ENCODE data around the gene ERP27. TPM values are rescaled to one million over a fixed set of nuclear protein-coding genes. Genes with fewer than 3 reads are reported as not detected.
A peak's percentile ranks its signal among the peaks of the same experiment; 100 is the strongest.

The ERP27 gene
- total RNA-seq, 1 donor from 2014 or later = 0.11 TPM

DNA sequence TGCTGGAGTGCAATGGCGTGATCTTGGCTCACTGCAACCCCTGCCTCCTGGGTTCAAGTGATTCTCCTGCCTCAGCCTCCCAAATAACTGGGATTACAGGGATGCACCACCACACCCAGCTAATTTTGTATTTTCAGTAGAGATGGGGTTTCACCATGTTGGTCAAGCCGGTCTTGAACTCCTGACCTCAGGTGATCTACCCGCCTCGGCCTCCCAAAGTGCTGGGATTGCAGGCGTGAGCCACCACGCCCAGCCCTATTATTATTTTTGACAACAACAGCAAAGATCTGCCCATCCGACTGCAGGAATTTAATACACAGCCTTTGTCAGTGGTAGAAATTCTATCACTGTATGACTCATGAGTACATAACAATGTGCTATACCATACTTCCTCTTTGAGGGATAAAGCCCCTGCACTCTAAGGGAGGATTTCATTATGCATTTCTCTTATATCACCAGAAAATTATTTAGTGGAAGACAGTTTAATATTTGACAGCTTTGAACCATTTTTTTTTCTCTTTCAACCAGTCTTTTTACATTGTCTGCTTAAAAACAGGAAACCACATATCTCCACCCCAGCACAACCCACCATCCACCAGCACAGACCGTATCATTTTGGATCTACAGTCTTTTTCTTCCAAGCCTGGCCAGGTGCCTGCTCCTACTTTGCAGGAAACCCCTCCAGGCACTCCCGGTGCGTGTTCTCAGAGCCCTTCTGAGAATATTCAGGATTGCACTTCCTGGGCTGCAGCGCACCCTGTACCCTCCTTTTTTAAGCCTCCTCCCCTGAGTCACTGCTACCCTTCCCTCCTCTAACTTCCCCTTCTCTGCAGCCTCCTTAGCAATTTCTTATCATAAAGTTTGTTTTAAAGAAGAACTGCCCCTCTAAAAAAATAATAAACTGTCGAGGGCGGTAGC, 22.5 kb upstream of the ERP27 start:
- intact Hi-C loops (cut with DNase I) = no loop called here
- DNase-seq (ENCODE audit: low spot score) = peak; percentile 80

DNA sequence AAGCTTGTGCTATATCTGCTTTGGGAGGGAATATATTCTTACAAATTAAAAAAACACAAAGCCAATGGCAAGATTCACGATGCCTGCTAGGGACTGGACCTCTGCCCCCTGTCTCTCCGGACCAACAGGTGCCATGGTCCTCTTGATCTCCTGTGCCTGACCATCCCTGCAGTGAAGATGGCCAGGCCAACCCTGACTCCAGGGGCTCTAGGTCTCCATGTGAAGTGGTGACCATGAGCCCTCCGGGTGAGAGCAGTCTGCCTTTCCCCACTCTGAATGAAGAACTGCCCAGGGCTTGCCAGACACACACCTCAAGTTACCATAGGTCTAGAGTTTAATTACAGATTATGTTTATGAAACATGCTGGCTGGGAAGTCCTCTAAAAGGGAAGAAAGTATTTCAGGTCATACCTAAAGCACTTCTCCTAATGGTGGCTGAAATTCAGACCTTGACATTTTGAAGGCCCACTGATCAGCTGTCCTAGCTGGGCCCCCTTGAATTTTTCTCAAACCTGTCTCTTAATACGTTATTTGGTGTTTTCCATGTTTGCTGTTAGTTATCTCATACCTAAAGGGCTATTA, 21.7 kb upstream of the ERP27 start:
- intact Hi-C loops (cut with DNase I) = loop anchor here (5.0 kb wide), 1 partner anchor 73 kb away; the partner anchor contains the start of gene MGP
- DNase-seq (ENCODE audit: low spot score) = no peak

- DNase-seq (ENCODE audit: low spot score) = no peak
- intact Hi-C loops (cut with DNase I) = loop anchor here (5.0 kb wide), 1 partner anchor 72 kb away; the partner anchor contains the start of gene MGP
These were observed 21.1 kb upstream of the ERP27 start for GRCh38 chr12:14959463-14959862.

GRCh38 chr12:14959126-14959440, 20.7 kb upstream of the ERP27 start:
- intact Hi-C loops (cut with DNase I) = loop anchor here (5.0 kb wide), 1 partner anchor 72 kb away; the partner anchor contains the start of gene MGP

DNA sequence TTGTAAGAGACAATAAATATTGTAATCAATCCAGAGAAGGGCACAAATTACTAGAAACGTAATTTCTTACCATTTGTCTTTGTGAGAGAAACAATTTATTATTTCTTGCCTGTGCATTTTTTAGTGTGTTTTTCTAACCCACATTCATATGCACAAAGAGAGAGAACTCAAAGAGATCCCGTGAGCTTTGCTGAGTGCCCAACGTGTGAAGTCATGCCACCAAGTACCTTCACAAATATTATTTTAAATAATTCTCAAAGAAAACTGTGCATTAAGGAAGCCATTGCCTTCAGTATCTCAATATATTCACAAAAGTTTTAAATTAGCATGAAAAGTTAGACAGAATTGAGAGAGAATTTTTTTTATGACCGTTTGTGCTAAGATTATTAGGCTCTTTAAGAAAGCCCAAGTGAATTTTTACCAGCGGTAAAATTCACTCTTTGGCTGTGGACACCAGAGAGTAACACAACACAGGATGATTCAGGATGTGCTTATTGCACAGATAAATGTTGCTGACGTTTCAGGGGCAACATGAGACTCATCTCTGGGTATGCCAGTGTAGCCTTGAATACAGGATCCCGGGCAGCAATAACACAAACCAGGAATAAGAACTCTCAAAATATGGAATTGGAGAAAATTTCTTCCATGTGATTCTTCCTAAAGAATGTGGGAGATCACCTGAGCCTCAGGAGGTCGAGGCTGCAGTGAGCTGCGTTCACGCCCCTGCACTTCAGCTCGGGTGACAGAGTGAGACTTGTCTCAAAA, 20.2 kb upstream of the ERP27 start:
- intact Hi-C loops (cut with DNase I) = loop anchor here (5.0 kb wide), 1 partner anchor 71 kb away; the partner anchor contains the start of gene MGP
- no peak for DNase-seq (ENCODE audit: low spot score)

More at GRCh38 chr12:14959126-14959440, 20.7 kb upstream of the ERP27 start:
- DNase-seq (ENCODE audit: low spot score) = no peak

DNA sequence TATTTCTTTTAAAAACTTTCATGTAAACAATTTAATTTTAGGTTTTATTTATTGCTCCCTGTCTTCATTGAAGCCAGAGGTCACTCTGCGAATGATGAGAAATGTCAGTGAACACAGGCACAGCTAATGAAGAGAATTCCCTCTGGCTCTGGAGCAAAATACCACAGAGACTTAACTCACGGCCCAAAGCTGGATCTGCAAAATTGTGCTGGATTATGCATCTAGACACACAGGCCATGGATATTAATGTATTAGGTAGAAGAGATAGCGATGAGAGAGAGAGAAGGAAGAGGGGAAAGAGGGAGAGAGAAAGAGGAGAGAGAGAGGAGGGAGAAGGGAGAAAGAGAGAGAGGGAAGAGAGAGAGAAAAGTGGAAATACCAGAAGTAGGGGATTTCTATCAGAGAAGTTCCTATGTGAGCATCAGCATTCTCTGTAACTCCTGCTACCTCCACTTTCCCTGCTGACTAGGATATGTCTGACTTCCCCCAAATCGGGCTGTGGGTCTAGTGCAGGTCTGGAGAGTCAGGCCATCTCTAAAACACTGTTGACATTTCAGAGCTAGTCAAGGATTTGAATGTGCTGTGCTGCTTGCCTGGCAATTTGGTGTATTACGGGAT, 19.3 kb upstream of the ERP27 start:
- DNase-seq (ENCODE audit: low spot score) = no peak
- intact Hi-C loops (cut with DNase I) = loop anchor here (5.0 kb wide), 1 partner anchor 70 kb away; the partner anchor contains the start of gene MGP

GRCh38 chr12:14956905-14957304, 18.6 kb upstream of the ERP27 start:
- intact Hi-C loops (cut with DNase I) = loop anchor here (5.0 kb wide), 1 partner anchor 70 kb away; the partner anchor contains the start of gene MGP
- DNase-seq (ENCODE audit: low spot score) = no peak

DNA sequence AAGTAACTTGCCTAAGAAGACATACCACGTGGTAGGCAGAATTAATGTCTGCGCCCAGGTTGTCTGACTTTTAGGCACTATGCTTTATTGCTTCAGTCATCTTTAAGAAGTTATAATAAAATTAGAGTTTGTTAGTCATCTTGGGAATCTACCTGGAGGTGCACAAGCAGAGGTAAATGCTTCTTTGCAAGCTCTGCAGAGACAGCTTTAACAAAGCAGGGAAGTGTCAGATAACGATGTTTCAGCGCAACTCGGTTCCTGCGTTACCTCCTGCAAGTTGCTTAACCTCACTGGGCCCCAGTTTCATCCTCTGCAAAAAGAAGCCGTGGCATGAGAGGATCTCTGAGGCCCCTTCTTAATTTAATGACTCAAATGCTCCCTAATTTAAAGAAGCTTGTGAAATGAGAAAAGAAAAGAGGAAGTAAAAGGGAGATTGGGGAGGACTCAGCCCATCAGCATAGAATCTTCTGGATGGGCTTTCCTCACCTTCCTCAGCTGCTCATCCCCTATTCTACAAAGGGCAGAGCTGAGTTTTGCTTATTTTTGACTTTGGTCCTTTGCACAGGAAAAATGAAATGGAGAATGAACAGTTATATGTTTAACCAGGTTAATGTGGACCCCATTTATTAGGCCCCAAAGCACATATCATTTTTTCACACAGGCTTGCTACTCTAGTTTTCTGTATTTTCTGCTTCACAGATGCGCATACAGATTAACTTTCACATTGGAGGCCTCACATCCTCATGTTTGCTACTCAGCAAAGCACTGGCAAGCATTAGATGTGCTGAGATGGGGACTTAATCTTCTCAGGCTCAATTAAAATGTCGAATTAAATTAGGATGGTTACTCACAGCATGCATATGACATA, 17.9 kb upstream of the ERP27 start:
- no peak for DNase-seq (ENCODE audit: low spot score)
- intact Hi-C loops (cut with DNase I) = loop anchor here (5.0 kb wide), 1 partner anchor 69 kb away; the partner anchor contains the start of gene MGP

- DNase-seq (ENCODE audit: low spot score) = no peak
- intact Hi-C loops (cut with DNase I) = loop anchor here (5.0 kb wide), 2 partner anchors 52 to 107 kb away; no protein-coding TSS in a partner anchor
These were observed 15.9 kb upstream of the ERP27 start for GRCh38 chr12:14954269-14954668.

DNA sequence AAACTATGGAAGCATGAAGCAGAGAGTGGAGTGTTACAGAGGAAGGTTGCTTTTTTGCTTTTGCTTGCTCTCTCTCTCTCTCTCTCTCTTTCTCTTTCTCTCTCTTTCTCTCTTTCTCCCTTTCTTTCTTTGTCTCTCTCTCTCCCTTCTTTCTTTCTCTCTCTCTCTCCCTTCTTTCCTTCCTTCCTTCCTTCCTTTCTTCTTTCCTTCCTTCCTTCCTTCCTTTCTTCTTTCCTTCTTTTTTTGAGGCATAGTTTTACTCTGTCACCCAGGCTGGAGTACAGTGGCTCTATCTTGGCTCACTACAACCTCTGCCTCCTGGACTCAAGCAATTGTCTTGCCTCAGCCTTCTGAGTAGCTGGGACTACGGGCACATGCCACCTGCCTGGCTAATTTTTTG, 15.4 kb upstream of the ERP27 start:
- intact Hi-C loops (cut with DNase I) = loop anchor here (5.0 kb wide), 2 partner anchors 51 to 106 kb away; no protein-coding TSS in a partner anchor

GRCh38 chr12:14952299-14952921, 14.1 kb upstream of the ERP27 start:
- intact Hi-C loops (cut with DNase I) = loop anchor here (5.0 kb wide), 2 partner anchors 50 to 105 kb away; no protein-coding TSS in a partner anchor
- no peak for DNase-seq (ENCODE audit: low spot score)

More for the DNA sequence above, 15.4 kb upstream of the ERP27 start:
- no peak for DNase-seq (ENCODE audit: low spot score)

GRCh38 chr12:14951851-14952250, 13.5 kb upstream of the ERP27 start:
- intact Hi-C loops (cut with DNase I) = loop anchor here (5.0 kb wide), 2 partner anchors 50 to 105 kb away; no protein-coding TSS in a partner anchor
- DNase-seq (ENCODE audit: low spot score) = no peak

- intact Hi-C loops (cut with DNase I) = loop anchor here (5.0 kb wide), 2 partner anchors 49 to 104 kb away; no protein-coding TSS in a partner anchor
- DNase-seq (ENCODE audit: low spot score) = no peak
These were observed 12.8 kb upstream of the ERP27 start for GRCh38 chr12:14950982-14951746.

DNA sequence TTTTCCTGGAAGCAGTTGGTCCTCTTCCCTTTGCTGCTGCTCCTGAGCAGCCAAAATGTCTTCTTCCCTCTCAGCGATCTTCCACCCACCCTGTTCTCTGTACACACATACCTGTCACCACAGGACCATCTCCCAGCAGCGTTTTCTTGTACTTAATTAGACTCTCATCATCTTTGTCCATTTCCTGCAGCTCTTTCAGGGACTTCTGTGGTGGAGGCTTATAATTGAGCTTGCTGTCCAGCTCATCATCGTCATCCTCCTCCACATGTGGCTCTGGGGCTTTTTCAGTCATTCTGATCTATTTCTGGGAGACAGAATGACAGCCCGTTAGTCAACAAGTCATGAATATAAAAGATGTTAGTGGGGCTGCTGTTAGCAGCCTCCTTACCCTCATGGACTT, 12.1 kb upstream of the ERP27 start:
- intact Hi-C loops (cut with DNase I) = loop anchor here (5.0 kb wide), 2 partner anchors 48 to 103 kb away; no protein-coding TSS in a partner anchor
- no peak for DNase-seq (ENCODE audit: low spot score)

GRCh38 chr12:14949631-14950030, 11.3 kb upstream of the ERP27 start:
- intact Hi-C loops (cut with DNase I) = loop anchor here (5.0 kb wide), 2 partner anchors 47 to 102 kb away; no protein-coding TSS in a partner anchor
- DNase-seq (ENCODE audit: low spot score) = no peak

- DNase-seq (ENCODE audit: low spot score) = no peak
- intact Hi-C loops (cut with DNase I) = no loop called here
These were observed 10.3 kb upstream of the ERP27 start for GRCh38 chr12:14948672-14949071.

DNA sequence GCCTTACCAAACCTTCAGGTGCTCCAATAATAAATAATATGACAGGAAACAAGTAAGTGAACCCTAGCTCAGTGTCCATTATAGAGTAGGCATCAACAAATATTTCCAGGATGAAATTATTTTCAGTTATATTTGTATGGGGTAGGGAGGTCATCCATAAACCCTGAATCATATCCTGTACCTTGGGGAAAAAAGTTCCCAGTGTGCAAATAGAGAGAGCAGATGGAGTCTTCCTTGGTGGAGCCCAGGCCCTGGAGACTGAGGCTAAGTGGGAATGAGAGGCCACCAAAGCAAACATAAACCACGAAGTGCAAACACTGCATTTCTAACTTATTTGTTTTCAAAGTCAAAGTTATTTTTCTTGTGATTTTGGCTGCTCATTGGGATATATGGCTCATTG, 8.5 kb upstream of the ERP27 start:
- no peak for DNase-seq (ENCODE audit: low spot score)
- intact Hi-C loops (cut with DNase I) = no loop called here

Measured in cardiac septum (tissue), 1 donor.